Peyer's patch (tissue), 4 donors: ENCODE results near the gene RALGPS1.

Experiments
- POLR2A ChIP-seq, 2 donors: fragments of 450-650 bp; IDR thresholded peaks; one replicate each; pipeline ENCODE4 v1.5.1; 2017; ENCODE audit warnings: antibody characterized with exemption in 2 of 2, mild to moderate bottlenecking in 2 of 2, moderate library complexity in 2 of 2
- TF ChIP-seq, protein P1 (sequence below), 6 experiments: fragments of 450-650 bp in 4 of 6; fragments of 200-600 bp in 2 of 6; sonication (generic) in 1 of 6; IDR thresholded peaks; one replicate each; pipeline ENCODE4 v1.5.1; 2017 to 2019; ENCODE audit warnings: antibody characterized with exemption in 6 of 6, mild to moderate bottlenecking in 3 of 6, moderate library complexity in 1 of 6

DNA sequence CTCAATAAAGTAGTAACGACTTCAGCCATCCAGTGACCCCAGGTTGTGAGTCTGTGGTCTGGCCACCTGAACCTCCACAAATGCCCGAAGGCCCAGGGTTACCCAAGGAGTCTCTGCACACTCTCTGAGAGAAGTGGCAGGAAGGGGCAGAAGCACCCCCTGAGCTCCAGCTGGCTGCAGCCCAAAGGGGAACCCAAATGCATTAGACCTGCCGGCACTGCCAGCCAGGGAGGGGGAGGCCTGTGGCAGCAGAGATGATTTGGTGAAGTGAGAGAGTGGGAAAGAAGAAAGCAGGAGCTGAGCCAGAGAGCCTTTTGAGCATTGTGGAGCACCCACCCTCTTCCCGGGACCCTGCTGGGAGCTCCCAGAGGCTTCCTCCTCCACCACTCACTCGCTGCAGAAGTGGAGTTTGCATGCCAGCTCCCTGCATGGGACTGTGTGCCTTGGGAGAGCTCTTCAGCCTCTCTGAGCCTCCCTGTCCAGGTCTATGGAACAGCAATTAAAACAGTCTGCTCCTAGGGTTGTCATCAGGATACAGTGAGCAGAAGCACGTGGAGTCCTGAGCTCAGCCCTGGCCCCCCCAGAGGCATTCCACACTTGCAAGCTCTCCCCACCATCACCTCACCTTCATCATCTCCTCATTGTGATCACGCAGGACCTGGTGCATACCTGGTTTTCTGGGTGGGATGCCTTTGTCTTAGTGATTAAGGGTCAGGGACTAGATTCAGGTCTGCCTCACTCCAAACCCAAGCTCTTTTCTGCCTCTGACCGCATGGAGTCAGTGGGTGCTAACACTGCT, 221.7 kb downstream of the RALGPS1 start:
- TF ChIP-seq, protein P1, sequence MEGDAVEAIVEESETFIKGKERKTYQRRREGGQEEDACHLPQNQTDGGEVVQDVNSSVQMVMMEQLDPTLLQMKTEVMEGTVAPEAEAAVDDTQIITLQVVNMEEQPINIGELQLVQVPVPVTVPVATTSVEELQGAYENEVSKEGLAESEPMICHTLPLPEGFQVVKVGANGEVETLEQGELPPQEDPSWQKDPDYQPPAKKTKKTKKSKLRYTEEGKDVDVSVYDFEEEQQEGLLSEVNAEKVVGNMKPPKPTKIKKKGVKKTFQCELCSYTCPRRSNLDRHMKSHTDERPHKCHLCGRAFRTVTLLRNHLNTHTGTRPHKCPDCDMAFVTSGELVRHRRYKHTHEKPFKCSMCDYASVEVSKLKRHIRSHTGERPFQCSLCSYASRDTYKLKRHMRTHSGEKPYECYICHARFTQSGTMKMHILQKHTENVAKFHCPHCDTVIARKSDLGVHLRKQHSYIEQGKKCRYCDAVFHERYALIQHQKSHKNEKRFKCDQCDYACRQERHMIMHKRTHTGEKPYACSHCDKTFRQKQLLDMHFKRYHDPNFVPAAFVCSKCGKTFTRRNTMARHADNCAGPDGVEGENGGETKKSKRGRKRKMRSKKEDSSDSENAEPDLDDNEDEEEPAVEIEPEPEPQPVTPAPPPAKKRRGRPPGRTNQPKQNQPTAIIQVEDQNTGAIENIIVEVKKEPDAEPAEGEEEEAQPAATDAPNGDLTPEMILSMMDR (IDR thresholded peaks at IDR 0.05): no peak
- TF ChIP-seq POLR2A (IDR thresholded peaks at IDR 0.05): no peak
